Mesothelial cell of epicardium (in vitro differentiated cells): ENCODE results near the gene MSRB3. TPM values are rescaled to one million over a fixed set of nuclear protein-coding genes. Genes with fewer than 3 reads are reported as not detected.

Experiments used
- DNase-seq, 2 experiments: peaks; one replicate each; pipeline ENCODE4 v3.0.0; 2021; ENCODE audit warnings: low spot score in 2 of 2; ENCODE audit not compliant: unreplicated experiment in 2 of 2
- H3K27ac Mint-ChIP-seq: 2 replicates; pipeline ENCODE4 v1.8.0; 2021; ENCODE audit warnings: mixed read lengths
- H3K27me3 Mint-ChIP-seq: 2 replicates; pipeline ENCODE4 v1.8.0; 2021; ENCODE audit warnings: low read depth, mixed read lengths
- H3K36me3 Mint-ChIP-seq: 2 replicates; pipeline ENCODE4 v1.8.0; 2021; ENCODE audit warnings: mixed read lengths
- H3K4me1 Mint-ChIP-seq: 2 replicates; pipeline ENCODE4 v1.8.0; 2021; ENCODE audit warnings: mixed read lengths
- H3K4me3 Mint-ChIP-seq: 2 replicates; pipeline ENCODE4 v1.8.0; 2021; ENCODE audit warnings: mild to moderate bottlenecking, moderate library complexity, mixed read lengths
- H3K9me3 Mint-ChIP-seq: 2 replicates; pipeline ENCODE4 v1.8.0; 2021; ENCODE audit warnings: mixed read lengths
- total RNA-seq: library from RNA; stranded (reverse); gene quantifications from 3 replicates; pipeline ENCODE4 v1.2.1, GENCODE V29; 2021
- TF ChIP-seq, protein P1 (sequence below): fragments of 200-600 bp; sonication (generic); IDR thresholded peaks from one replicate; pipeline ENCODE4 v1.5.0; 2021; ENCODE audit warnings: antibody characterized with exemption; ENCODE audit not compliant: unreplicated experiment

The MSRB3 gene
- total RNA-seq, 1 donor from 2014 or later, result 20.4 TPM

DNA sequence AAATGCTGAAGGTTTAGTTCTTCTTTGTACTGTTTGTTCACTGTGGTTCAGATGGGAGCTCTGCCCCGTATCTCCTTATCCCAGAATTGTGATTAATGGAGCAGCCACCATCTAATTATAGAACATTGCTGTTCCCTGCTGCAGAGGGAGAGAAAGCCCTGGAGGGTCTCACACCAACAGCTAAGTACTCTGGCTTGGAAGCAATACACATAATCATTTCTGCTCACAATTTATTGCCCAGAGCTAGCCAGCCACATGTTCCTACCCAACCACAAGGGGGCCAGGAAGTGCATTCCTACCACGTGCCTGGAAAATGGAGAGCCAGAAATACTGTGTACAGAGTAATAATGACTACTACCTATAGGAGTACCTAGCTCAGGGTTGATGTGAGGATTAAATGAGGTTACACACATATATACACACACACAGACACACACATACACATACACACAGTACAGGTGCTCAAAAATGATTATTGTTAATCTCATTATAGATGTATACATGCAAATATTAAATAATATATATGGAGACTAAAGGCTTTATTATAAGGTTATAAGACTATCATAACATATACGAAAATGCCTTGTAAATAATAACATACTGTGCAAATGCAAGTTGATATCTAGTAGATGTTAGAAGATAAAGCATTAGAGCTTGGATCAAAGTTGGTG is 22.3 kb downstream of the MSRB3 start:
- Mint-ChIP-seq H3K36me3 (peaks cover 3% of the 10 kb centered on the region), H3K27ac (no peak overlapping the region), H3K9me3 (peaks cover 7% of the 10 kb centered on the region), H3K4me3 (no peak overlapping the region), H3K4me1 (peaks cover 33% of the 10 kb centered on the region), H3K27me3 (no peaks in the 10 kb centered on the region)
- TF ChIP-seq, protein P1, sequence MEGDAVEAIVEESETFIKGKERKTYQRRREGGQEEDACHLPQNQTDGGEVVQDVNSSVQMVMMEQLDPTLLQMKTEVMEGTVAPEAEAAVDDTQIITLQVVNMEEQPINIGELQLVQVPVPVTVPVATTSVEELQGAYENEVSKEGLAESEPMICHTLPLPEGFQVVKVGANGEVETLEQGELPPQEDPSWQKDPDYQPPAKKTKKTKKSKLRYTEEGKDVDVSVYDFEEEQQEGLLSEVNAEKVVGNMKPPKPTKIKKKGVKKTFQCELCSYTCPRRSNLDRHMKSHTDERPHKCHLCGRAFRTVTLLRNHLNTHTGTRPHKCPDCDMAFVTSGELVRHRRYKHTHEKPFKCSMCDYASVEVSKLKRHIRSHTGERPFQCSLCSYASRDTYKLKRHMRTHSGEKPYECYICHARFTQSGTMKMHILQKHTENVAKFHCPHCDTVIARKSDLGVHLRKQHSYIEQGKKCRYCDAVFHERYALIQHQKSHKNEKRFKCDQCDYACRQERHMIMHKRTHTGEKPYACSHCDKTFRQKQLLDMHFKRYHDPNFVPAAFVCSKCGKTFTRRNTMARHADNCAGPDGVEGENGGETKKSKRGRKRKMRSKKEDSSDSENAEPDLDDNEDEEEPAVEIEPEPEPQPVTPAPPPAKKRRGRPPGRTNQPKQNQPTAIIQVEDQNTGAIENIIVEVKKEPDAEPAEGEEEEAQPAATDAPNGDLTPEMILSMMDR, result peak; percentile 48
- DNase-seq, result no peak

DNA sequence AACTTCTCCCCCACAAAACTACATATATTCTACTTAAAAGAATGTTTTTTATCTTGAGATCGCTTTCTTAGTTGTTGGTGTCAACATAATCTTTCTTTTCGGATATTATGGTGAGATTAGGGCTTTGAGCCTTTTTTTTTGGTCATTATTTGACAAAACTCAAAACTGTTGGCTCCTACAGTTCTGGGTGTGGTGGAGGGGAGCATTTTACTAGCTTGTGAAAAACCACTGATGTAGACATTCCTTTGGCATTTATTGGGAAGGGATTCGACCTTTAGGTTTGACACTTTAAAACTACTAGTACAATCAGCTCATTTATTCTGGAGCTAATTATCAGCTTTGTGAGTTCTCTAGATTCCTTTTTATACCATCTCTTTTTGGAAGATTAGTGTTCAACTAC is 24.4 kb downstream of the MSRB3 start:
- H3K9me3 Mint-ChIP-seq, result no peaks in the 10 kb centered on the region
- no peak for DNase-seq
- H3K4me1 Mint-ChIP-seq, result peaks cover 47% of the 10 kb centered on the region
- no peak overlapping the region for H3K4me3 Mint-ChIP-seq
- no peaks in the 10 kb centered on the region for H3K36me3 Mint-ChIP-seq
- no peaks in the 10 kb centered on the region for H3K27me3 Mint-ChIP-seq
- H3K27ac Mint-ChIP-seq, result peak overlapping the region; percentile 58
- TF ChIP-seq, protein P1, result no peak

DNA sequence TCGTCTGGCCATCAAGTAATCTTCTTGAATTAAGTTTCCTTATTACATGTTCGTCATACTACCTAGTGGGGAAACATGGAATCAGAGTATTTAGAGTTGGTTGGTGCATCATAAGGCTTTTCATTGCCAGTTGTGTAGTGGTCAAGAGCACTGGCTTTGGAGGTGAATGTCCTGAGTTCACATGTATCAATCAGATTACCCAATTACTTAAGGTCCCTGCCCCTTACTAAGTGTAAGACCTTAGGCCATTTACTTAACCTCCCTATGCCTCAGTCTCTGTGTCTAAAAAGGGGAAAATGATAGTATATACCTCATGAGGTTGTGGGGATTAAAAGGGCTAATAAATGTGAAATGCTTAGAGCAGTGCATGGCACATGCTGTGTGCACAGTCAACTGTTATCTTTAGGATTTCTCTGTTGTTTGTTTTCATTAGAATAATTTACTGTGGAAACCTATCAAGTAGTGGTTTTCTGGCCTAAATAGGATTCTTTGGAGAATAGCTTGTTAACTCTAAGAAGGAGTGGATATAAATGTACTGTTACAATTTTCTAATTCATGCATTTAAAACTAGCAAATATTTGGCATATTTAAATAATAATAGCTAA is 27.0 kb downstream of the MSRB3 start:
- no peaks in the 10 kb centered on the region for H3K27me3 Mint-ChIP-seq
- H3K4me1 Mint-ChIP-seq, result peaks cover 61% of the 10 kb centered on the region
- DNase-seq, result no peak
- TF ChIP-seq, protein P1, result no peak
- H3K4me3 Mint-ChIP-seq, result no peak overlapping the region
- no peaks in the 10 kb centered on the region for H3K36me3 Mint-ChIP-seq
- H3K27ac Mint-ChIP-seq, result peak overlapping the region; percentile 72
- no peaks in the 10 kb centered on the region for H3K9me3 Mint-ChIP-seq

DNA sequence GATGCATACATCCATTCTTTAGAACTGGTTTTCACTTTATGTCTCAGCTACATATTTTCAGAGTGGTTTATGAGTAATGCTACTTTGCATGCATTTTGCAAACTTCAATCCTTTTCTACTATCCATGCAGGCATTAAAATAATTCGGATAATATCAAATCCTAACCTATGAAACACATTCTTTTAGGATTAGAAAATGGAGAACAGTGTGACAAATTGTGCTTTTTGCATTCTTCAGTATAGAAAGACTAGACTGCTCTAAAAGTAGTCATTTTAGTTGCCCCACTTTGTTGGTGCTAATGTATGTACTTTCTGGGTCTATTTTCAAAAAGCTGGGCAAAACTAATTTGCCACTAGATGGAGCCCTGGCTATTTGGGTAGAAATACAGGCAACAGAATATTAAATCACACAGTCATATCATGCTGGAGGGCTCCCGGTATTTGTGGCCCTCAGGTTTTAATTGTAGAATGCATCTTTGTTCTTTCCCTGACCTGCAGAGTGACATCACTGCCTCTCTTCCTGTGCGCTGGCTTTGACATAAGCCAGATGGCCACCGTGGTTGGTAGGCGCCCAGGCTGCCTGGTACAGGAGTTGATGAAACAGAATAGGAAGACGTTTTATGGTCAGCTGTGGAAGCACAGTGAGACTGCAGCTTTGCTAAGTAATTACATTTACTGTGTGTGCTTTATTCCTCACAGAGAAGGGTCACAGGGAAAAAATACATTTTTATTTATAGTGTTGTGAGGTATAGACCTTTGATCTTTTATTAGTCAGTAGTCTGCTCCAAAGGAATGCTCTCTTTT is 28.1 kb downstream of the MSRB3 start:
- H3K4me1 Mint-ChIP-seq, result peaks cover 61% of the 10 kb centered on the region
- TF ChIP-seq, protein P1, result peak; percentile 65
- no peaks in the 10 kb centered on the region for H3K27me3 Mint-ChIP-seq
- peak; percentile 35 to 71 for DNase-seq
- peak overlapping the region; percentile 94 for H3K27ac Mint-ChIP-seq
- no peaks in the 10 kb centered on the region for H3K9me3 Mint-ChIP-seq
- no peak overlapping the region for H3K4me3 Mint-ChIP-seq
- no peaks in the 10 kb centered on the region for H3K36me3 Mint-ChIP-seq

DNA sequence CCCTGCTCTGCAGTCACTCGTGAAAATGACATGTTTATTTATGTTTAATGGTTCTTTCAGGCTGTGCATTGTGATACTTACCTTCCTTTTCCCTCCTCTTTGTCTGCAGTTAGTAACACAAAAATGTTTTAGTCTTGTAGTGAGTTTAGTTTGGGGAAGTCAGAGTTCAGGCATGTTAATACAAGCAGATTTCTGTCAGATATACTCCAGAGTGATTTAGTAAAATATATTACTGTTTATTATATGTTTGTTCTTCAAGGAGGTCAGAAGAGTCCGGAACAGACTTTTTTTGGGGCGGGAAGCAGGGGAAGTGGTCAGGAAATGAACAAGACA is 28.7 kb downstream of the MSRB3 start:
- peaks cover 63% of the 10 kb centered on the region for H3K4me1 Mint-ChIP-seq
- no peak overlapping the region for H3K4me3 Mint-ChIP-seq
- TF ChIP-seq, protein P1, result no peak
- H3K36me3 Mint-ChIP-seq, result no peaks in the 10 kb centered on the region
- H3K9me3 Mint-ChIP-seq, result no peaks in the 10 kb centered on the region
- H3K27me3 Mint-ChIP-seq, result no peaks in the 10 kb centered on the region
- peak overlapping the region; percentile 94 for H3K27ac Mint-ChIP-seq
- DNase-seq, result no peak
